Neutrophil (primary cell): ENCODE results near the gene KATNAL1.

Experiments
- H3K27ac ChIP-seq: fragments of 200-600 bp; sonication (generic); 2 replicates; pipeline ENCODE4 v1.5.1; 2016; ENCODE audit warnings: mild to moderate bottlenecking, moderate library complexity
- H3K27me3 ChIP-seq: fragments of 200-600 bp; sonication (generic); 2 replicates; pipeline ENCODE4 v1.6.0; 2016; ENCODE audit warnings: mild to moderate bottlenecking
- H3K36me3 ChIP-seq: fragments of 200-600 bp; sonication (generic); 2 replicates; pipeline ENCODE4 v1.5.1; 2017
- H3K4me1 ChIP-seq, 2 experiments: fragments of 200-600 bp in 1 of 2; sonication (generic) in 1 of 2; 1 replicate in 1 of 2; 2 replicates in 1 of 2; pipeline versions ENCODE4 v1.5.1 to v1.6.1; 2013 to 2016; ENCODE audit warnings: low read depth in 1 of 2, low read length in 1 of 2, mild to moderate bottlenecking in 1 of 2, moderate library complexity in 1 of 2; ENCODE audit not compliant: control insufficient read depth in 1 of 2, insufficient read depth in 1 of 2
- H3K4me3 ChIP-seq, 2 experiments: fragments of 200-600 bp in 1 of 2; sonication (generic) in 1 of 2; 1 replicate in 1 of 2; 2 replicates in 1 of 2; pipeline ENCODE4 v1.5.1; 2013 to 2016; ENCODE audit warnings: low read depth in 1 of 2, low read length in 1 of 2, mild to moderate bottlenecking in 1 of 2, moderate library complexity in 1 of 2
- H3K9me3 ChIP-seq: fragments of 200-600 bp; sonication (generic); 2 replicates; pipeline ENCODE4 v1.5.1; 2016
- TF ChIP-seq, protein P1 (sequence below): fragments of 200-600 bp; sonication (generic); IDR thresholded peaks from 2 replicates; pipeline ENCODE4 v1.5.1; 2016; ENCODE audit warnings: antibody characterized with exemption

The KATNAL1 gene

DNA sequence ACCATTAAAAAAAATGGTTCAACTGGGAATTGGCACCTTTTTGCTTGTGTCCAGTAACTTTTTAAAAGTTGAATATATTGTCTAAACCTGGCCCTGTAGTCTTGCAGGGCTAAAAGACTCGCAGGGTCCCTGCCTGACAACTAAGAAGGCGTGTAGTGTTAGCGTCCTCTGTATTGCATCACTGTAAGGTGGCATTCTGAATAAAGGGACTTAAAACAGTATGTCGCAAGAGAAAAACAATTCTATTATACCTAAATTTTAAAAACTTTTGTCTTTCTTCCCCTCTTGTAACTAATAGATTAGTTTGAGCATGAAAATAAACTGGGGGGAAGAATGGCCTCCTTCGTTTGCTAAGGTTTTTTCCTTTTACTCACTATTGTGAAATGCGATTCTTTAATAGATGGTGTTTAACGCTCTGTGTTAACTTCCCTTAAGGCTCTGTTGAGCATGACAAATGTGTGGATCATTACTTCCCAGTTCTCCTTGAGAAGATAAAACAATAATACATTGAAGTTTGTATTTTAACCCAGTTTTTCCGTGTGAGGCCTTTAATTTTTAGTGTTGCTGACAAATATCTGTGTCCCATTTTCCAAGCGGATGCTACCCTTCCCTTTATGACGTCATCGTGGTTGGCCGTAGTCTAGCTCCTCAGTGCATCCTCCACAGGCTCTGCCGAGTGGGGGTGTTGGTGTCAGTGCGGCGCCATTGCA is 134.6 kb downstream of the KATNAL1 start:
- no peaks in the 10 kb centered on the region for H3K9me3 ChIP-seq
- H3K27ac ChIP-seq: no peak overlapping the region
- no peak overlapping the region for H3K4me3 ChIP-seq
- TF ChIP-seq, protein P1, sequence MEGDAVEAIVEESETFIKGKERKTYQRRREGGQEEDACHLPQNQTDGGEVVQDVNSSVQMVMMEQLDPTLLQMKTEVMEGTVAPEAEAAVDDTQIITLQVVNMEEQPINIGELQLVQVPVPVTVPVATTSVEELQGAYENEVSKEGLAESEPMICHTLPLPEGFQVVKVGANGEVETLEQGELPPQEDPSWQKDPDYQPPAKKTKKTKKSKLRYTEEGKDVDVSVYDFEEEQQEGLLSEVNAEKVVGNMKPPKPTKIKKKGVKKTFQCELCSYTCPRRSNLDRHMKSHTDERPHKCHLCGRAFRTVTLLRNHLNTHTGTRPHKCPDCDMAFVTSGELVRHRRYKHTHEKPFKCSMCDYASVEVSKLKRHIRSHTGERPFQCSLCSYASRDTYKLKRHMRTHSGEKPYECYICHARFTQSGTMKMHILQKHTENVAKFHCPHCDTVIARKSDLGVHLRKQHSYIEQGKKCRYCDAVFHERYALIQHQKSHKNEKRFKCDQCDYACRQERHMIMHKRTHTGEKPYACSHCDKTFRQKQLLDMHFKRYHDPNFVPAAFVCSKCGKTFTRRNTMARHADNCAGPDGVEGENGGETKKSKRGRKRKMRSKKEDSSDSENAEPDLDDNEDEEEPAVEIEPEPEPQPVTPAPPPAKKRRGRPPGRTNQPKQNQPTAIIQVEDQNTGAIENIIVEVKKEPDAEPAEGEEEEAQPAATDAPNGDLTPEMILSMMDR: no peak
- no peaks in the 10 kb centered on the region for H3K36me3 ChIP-seq
- H3K27me3 ChIP-seq: no peaks in the 10 kb centered on the region
- peaks cover 0 to 13% of the 10 kb centered on the region in 2 experiments for H3K4me1 ChIP-seq

DNA sequence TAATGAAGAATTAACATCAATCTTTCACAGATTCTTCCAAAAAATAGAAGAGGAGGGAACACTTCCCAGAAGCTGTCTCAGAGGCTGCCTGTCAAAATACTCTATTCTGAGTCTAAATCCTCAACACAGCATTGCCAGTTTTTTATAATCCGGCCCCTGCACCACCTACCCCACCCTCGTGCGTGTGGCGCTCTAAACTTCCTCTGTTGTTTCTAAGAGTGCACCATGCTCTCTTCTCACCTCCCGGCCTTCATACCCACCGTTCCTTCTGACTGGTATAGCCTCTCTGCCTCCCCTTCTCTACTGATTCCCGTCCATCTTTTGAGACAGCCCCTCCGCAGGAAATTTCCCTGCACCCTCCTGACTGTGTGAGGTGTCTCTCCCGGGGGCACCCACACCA is 136.8 kb downstream of the KATNAL1 start:
- H3K9me3 ChIP-seq: no peaks in the 10 kb centered on the region
- peaks cover 0 to 13% of the 10 kb centered on the region in 2 experiments for H3K4me1 ChIP-seq
- H3K27me3 ChIP-seq: no peaks in the 10 kb centered on the region
- no peaks in the 10 kb centered on the region for H3K36me3 ChIP-seq
- TF ChIP-seq, protein P1: no peak
- H3K27ac ChIP-seq: no peak overlapping the region
- H3K4me3 ChIP-seq: no peak overlapping the region

DNA sequence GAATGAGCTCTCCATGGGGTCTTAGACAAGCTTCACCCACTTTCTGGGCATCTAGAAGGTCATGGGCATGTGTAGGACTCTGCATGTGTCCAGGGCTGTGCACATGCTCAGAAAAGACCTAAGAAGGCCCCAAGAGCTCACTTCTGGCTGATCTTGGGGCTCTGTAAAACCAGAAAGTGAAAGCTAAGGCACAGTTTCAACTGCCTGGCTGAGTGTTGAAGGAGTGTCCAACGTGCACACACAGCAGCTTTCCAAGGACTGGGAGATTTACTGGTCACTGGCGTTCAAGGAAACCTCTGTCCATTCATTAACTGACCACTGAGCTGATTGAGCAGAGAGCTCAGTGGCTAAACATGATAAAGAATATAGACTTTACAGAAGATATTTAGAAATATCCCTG is 137.9 kb downstream of the KATNAL1 start:
- H3K4me1 ChIP-seq: peaks cover 0 to 13% of the 10 kb centered on the region in 2 experiments
- no peaks in the 10 kb centered on the region for H3K36me3 ChIP-seq

DNA sequence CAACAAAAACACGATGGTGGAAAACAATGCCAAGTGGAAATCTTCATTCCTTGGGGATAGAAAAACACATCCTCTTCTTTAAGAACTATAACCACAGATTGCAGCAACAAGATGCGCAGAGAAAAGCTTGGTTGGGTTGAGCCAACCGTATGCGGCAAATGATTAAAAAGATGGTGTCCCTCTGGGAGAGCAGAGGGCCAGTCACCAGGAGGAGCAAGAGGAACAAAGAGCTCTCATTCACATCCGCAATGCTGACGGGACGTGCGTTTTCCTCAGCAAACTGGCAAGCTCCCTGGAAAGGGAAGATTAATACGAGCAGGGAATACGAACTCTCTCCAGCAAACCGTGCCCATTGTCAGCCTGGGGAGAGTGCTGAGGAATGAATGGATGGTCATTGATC is 141.6 kb downstream of the KATNAL1 start:
- no peaks in the 10 kb centered on the region for H3K36me3 ChIP-seq
- H3K4me3 ChIP-seq: no peak overlapping the region
- TF ChIP-seq, protein P1: no peak

More for the DNA sequence above, 137.9 kb downstream of the KATNAL1 start:
- TF ChIP-seq, protein P1: no peak
- no peak overlapping the region for H3K27ac ChIP-seq
- H3K27me3 ChIP-seq: peaks cover 8% of the 10 kb centered on the region
- H3K4me3 ChIP-seq: no peak overlapping the region
- no peaks in the 10 kb centered on the region for H3K9me3 ChIP-seq

DNA sequence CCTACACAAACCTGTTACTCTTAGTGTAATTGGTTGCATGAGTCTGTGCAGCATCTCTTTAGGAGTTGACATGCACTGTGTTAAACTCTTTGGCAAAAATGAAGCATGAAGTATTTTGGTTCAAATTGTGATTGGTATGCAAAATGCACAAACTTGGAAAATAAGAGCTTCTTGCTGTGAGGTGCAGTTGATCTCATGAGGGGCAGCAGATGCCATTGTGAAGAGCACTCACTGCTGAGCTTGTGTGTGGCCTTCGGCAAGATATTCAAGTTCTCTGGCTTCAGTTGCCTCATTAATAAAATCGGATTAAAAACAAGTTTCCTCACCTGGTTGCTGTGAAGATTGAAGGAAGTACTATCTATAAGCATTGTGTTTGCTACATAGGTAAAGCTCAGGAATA is 142.3 kb downstream of the KATNAL1 start:
- Histone ChIP-seq H3K4me1 (no peaks in the 10 kb centered on the region), H3K4me3 (no peak overlapping the region), H3K27ac (no peak overlapping the region), H3K9me3 (no peaks in the 10 kb centered on the region), H3K27me3 (peaks cover 14% of the 10 kb centered on the region), H3K36me3 (no peaks in the 10 kb centered on the region)
- TF ChIP-seq, protein P1: no peak

More for the DNA sequence above, 141.6 kb downstream of the KATNAL1 start:
- no peak overlapping the region for H3K27ac ChIP-seq
- H3K27me3 ChIP-seq: peaks cover 14% of the 10 kb centered on the region
- H3K4me1 ChIP-seq: no peaks in the 10 kb centered on the region
- H3K9me3 ChIP-seq: no peaks in the 10 kb centered on the region
